Testis (tissue), 3 donors: ENCODE data around the gene EXPH5. TPM values are rescaled to one million over a fixed set of nuclear protein-coding genes. Genes with fewer than 3 reads are reported as not detected.

Experiments
- DNase-seq: peaks from one replicate; pipeline ENCODE4 v3.0.0-alpha.2; 2019
- H3K27ac ChIP-seq, 2 donors: fragments of 200-600 bp; sonication (generic); one replicate each; pipeline ENCODE4 v1.5.1; 2019
- H3K27me3 ChIP-seq: fragments of 200-600 bp; sonication (generic); one replicate; pipeline ENCODE4 v1.5.1; 2019
- H3K36me3 ChIP-seq: fragments of 200-600 bp; sonication (generic); one replicate; pipeline ENCODE4 v1.5.1; 2017; ENCODE audit warnings: low read depth; ENCODE audit errors: missing control alignments
- H3K4me1 ChIP-seq: fragments of 200-600 bp; sonication (generic); one replicate; pipeline ENCODE4 v1.5.1; 2019
- H3K4me3 ChIP-seq, 2 donors: fragments of 200-600 bp; sonication (generic); one replicate each; pipeline ENCODE4 v1.5.1; 2017 to 2019
- H3K9me3 ChIP-seq: fragments of 200-600 bp; sonication (generic); one replicate; pipeline ENCODE4 v1.5.1; 2017
- CTCF ChIP-seq, 3 experiments: fragments of 450-650 bp in 2 of 3; fragments of 200-600 bp in 1 of 3; sonication (generic) in 1 of 3; IDR thresholded peaks; one replicate each; pipeline ENCODE4 v1.5.1; 2016 to 2019; ENCODE audit warnings: antibody characterized with exemption in 3 of 3, mild to moderate bottlenecking in 2 of 3, moderate library complexity in 1 of 3
- POLR2A ChIP-seq: fragments of 450-650 bp; IDR thresholded peaks from one replicate; pipeline ENCODE4 v1.6.1; 2017; ENCODE audit warnings: antibody characterized with exemption, mild to moderate bottlenecking, moderate library complexity
- WGBS, 2 donors: methylation state at CpG; one replicate each; pipeline ENCODE4 v1.1.5; 2018; 5-methylcytosine and 5-hydroxymethylcytosine counted together
- intact Hi-C: fragments of 100-400 bp; cut with DNase I; formaldehyde crosslinking; loops from one replicate; pipeline ENCODE4 v1.15.1; 2023; ENCODE audit warnings: low total_unique reads
- polyA plus RNA-seq: library from polyadenylated mRNA; stranded (reverse); fragments of 350-450 nt; fragmentation: Illumina TruSeq; extraction: RNeasy Lipid Tissue Mini Kit (QIAGEN cat#74804); gene quantifications from one replicate; pipeline ENCODE4 v1.2.3, GENCODE V29; 2014; ENCODE audit warnings: low read depth, low replicate concordance; ENCODE audit not compliant: insufficient read depth
- total RNA-seq, 2 donors: library from RNA; depleted of rRNA; stranded (reverse); fragments of >200 nt; gene quantifications; one replicate each; pipeline ENCODE4 v1.2.3, GENCODE V29; 2016

EXPH5 gene
- total and polyA plus RNA-seq, 3 donors from 2014 or later, result 0.62 to 1.3 (median 0.71) TPM

DNA sequence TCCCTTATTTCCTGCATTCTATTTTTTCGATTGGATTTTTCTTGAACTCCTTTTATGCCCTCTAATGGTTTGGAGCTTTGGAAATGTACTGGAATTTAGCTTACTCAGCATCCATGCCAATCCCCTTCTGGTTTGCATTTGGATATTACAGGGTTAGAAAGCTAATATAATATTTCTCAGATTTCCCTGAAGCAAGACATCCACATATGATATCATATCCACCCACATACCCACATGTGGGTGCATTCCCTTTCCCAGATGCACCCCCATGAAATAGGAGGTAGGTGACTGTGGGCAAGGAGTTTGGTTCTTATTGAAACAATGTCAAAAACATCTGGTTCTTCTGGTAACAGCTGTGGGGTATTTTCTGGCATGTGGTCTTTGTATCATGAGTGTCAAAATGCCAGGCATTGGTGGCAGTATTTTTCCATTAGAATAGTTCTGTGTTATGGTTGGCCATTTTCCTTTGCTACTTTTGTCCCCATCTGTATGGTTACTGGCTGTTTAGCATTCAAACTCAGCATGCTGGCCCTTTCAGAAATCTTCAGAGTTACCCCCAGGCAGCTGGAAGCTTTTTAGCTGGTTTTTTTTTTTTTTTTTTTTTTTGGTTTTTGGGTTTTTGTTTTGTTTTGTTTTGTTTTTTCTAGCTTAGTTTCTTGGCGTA, 38.6 kb upstream of the EXPH5 start:
- intact Hi-C loops, result no loop called here
- no peak overlapping the region for H3K27ac ChIP-seq
- 53 to 80% methylated on average over 2 of the region's 2 CpGs for WGBS, 2 donors
- no peaks in the 10 kb centered on the region for H3K9me3 ChIP-seq
- no peak overlapping the region for H3K4me3 ChIP-seq
- no peaks in the 10 kb centered on the region for H3K27me3 ChIP-seq
- TF ChIP-seq POLR2A, result no peak
- no peaks in the 10 kb centered on the region for H3K4me1 ChIP-seq
- no peak for DNase-seq
- H3K36me3 ChIP-seq, result no peaks in the 10 kb centered on the region

DNA sequence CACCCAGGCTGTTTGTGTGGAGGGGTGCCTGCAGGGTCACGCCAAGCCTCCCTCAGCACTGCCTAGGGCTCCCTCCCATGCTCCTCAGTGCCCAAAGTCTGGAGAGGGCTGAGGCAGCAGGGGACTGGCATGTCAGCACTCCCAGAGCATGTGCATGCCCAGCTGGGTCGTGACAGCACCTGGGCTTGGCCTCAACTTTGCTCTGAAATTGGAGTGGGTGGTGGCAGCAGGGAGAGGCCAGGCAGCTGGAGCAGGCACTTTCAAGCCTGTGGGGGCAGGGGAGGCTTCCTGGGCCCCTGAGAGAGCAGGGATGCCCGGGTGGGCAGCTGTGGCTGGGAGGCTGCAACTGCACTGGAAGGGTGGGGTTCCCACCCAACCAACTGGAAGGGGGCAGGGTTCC, 35.7 kb upstream of the EXPH5 start:
- no peaks in the 10 kb centered on the region for H3K9me3 ChIP-seq
- TF ChIP-seq CTCF (IDR thresholded peaks at IDR 0.05), result no peak
- TF ChIP-seq POLR2A, result no peak
- no peak overlapping the region for H3K27ac ChIP-seq
- no peak for DNase-seq
- no peak overlapping the region for H3K4me3 ChIP-seq
- no peaks in the 10 kb centered on the region for H3K4me1 ChIP-seq
- H3K27me3 ChIP-seq, result no peaks in the 10 kb centered on the region
- no peaks in the 10 kb centered on the region for H3K36me3 ChIP-seq
- 69% methylated on average over 3 of the region's 3 CpGs; no CpG with 5 or more reads in 1 of the 2 donors for WGBS, 2 donors
- intact Hi-C loops, result no loop called here

DNA sequence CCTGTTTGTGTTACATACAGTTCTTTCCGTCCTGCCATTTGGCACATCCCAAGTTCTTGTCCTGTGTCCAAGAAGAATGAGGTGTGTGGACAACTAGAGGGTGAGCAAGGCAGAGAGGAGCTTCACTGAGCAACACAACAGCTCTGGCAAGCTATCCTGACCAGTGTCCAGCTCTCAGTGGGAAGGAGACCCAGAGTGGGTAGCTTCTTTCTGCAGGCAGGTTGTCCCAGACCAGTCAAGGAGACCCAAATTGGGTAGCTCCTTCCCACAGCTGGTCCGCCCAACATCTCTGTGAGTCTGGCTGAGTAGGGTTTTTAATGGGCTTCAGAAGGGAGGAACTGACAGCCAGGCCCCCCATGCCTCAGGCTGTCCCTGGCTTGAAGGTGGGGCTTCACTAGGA, 35.2 kb upstream of the EXPH5 start:
- H3K36me3 ChIP-seq, result no peaks in the 10 kb centered on the region
- intact Hi-C loops, result no loop called here
- H3K9me3 ChIP-seq, result no peaks in the 10 kb centered on the region
- no peak for TF ChIP-seq CTCF (IDR thresholded peaks at IDR 0.05)
- TF ChIP-seq POLR2A, result no peak
- DNase-seq, result no peak
- H3K4me3 ChIP-seq, result no peak overlapping the region
- H3K27ac ChIP-seq, result no peak overlapping the region
- no peaks in the 10 kb centered on the region for H3K27me3 ChIP-seq
- 100% methylated on average over 1 to 2 of the region's 2 CpGs for WGBS, 2 donors
- H3K4me1 ChIP-seq, result no peaks in the 10 kb centered on the region

GRCh38 chr11:108628326-108628725, 34.8 kb upstream of the EXPH5 start:
- intact Hi-C loops, result no loop called here
- Histone ChIP-seq H3K36me3 (no peaks in the 10 kb centered on the region), H3K27ac (no peak overlapping the region), H3K4me3 (no peak overlapping the region), H3K4me1 (no peaks in the 10 kb centered on the region), H3K27me3 (no peaks in the 10 kb centered on the region), H3K9me3 (no peaks in the 10 kb centered on the region)
- no peak for DNase-seq
- WGBS, 2 donors, result 77 to 93% methylated on average over 5 to 10 of the region's 10 CpGs
- TF ChIP-seq CTCF (IDR thresholded peaks at IDR 0.05) (no peak), POLR2A (no peak)

GRCh38 chr11:108624196-108624925, 30.8 kb upstream of the EXPH5 start:
- H3K4me3 ChIP-seq, result no peak overlapping the region
- no peaks in the 10 kb centered on the region for H3K36me3 ChIP-seq
- intact Hi-C loops, result no loop called here
- H3K9me3 ChIP-seq, result no peaks in the 10 kb centered on the region
- no peaks in the 10 kb centered on the region for H3K4me1 ChIP-seq
- WGBS, 2 donors, result 84 to 89% methylated on average over 5 of the region's 5 CpGs
- H3K27ac ChIP-seq, result no peak overlapping the region
- TF ChIP-seq POLR2A, result no peak
- TF ChIP-seq CTCF (IDR thresholded peaks at IDR 0.05), result no peak
- no peaks in the 10 kb centered on the region for H3K27me3 ChIP-seq
- no peak for DNase-seq
